NCI-H82 (cell line): ENCODE results near the gene DNPH1.

Experiments
- DNase-seq: peaks from one replicate; lab custom pipeline; 2025; lab: John Stamatoyannopoulos, UW

Gene DNPH1

DNA sequence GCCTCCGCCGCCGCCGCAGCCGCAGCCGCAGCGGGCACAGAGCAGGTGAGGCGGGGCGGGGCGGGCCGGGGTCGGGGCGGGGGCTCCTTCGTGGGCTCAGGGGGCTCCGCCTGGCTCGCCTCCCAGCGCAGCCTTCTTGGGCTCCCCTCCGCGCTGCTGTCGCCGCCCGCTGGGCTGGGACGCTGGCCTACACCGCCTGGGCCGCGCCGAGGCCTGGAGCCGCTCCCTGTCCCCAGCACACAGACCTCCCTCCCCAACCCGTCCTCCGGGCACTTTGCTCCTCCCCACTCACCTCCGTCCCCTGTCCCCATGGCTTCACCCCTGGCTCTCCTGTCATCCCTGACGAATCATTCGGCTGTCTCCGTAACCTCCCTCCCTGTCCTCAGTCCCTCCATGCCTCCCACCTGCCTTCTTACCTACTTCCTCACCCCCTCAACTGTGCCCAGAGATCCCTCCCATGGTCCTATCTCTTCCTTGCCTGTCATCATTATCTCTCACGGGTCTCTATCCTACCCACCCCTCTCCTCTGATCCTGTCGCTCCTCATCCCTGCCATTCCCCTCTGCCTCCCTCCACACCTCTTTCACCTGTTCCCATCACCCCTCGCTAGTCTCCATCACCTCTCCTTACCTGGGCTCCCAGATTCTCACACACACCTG, 14.5 kb upstream of the DNPH1 start:
- DNase-seq = no peak

DNA sequence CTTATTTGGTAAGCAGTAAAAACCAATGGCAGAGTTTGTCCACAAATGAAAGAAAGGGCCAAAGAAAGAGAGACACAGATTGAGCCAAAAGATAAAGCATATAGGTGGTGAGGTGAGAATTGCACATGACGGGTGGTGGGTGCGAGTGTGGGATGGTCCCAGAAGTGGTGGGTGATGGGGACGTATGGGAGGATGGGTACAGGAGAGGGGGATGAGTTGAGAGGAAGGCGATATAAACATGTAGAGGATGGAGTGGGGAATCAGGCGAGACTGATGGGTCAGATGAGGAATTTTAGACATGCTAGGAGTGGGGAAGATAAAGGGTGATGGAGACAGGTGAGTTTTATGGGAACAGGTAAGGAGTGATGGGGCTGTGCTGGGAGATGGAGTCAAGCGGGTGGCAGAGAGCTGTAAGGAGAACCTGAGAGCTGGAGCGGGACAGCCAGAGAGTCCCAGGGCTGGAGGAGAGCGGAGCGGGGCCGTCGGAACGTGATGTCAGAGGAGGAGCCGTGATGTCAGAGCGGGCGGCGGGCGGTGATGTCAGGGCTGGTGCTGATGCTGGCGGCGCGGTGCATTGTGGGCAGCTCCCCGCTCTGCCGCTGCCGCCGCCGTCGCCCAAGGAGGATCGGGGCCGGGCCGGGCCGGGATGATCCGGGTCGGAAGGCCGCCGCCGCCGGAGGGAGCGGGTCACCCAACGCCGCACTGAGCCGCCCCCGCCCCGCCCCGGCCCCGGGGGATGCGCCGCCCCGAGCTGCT, 13.8 kb upstream of the DNPH1 start, which contains the start of gene TTBK1:
TTBK1 (plus strand) TSS at position 574 of the 756 bp plus-strand sequence. CDS start 3,180 bp downstream, outside the sequence.
- peak; percentile 22 for DNase-seq

DNA sequence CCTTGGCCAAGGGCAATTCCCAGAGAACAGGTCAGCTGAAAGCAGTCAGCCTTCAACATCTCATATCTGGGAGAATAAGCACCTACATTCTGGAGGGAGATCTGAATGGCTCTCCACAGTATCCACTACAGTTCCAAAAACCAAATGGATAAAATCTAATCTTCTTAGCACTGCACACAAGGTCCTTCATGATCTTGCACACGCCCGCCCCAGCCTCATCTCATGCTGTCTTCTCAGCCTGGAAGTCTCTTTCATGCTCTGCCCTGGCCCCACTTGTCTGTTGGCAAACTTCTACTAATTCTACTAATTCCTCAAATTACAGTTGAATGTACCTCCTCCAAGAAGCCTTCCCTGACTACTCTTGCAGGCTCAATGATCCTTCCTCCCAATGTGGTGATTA, 12.2 kb upstream of the DNPH1 start:
- no peak for DNase-seq

DNA sequence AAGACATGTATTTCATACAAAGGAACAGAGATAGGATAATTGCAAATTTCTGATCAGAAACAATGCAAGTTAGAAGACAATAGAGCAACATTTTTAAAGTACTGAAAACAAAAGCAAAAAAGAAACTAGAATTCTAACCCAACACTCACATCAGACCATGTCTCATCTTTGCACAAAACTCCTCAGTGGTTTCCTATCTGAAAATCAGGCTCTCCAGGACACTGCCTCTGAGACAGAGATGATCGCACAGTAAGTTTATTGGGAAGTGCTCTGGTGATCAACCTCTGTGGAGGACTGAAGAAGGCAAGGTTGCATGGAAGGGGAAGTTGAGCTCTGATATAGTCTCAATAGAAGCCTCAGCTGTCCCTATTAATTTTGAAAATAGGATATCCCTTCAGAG, 11.7 kb upstream of the DNPH1 start:
- no peak for DNase-seq

DNA sequence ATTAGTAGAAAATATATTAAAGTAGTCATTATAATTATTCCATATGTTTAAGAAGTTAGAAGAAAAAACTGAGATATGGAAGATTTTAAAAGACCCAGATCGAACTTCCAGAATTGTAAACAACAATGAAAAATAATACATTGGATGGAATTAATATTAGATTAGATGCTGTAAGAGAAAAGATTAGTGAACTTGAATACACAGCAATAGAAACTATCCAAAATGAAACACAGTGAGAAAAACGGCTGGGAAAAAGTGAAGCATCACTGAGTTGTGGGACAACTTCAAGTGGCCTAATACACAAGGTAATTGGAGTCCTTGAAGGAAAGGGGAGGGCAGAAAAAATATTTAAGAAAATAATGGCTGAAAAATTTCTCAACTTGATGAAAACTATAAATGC, 9.8 kb upstream of the DNPH1 start:
- no peak for DNase-seq

DNA sequence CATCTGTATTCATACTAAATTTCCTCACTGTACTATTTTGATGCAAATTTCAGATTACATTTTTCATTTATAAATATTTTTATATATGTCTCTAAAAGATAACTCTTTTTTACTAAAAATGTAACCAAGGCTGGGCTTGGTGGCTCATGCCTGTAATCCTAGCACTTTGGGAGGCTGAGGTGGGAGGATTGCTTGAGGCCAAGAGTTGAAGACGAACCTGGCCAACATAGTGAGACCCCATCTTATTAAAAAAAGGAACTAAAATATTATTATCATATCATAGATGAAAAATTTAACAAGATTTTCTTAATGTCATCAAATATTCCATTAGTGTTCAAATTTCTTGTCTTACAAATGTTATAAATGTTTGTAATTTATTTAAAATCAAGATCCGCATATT, 6.6 kb upstream of the DNPH1 start:
- no peak for DNase-seq

DNA sequence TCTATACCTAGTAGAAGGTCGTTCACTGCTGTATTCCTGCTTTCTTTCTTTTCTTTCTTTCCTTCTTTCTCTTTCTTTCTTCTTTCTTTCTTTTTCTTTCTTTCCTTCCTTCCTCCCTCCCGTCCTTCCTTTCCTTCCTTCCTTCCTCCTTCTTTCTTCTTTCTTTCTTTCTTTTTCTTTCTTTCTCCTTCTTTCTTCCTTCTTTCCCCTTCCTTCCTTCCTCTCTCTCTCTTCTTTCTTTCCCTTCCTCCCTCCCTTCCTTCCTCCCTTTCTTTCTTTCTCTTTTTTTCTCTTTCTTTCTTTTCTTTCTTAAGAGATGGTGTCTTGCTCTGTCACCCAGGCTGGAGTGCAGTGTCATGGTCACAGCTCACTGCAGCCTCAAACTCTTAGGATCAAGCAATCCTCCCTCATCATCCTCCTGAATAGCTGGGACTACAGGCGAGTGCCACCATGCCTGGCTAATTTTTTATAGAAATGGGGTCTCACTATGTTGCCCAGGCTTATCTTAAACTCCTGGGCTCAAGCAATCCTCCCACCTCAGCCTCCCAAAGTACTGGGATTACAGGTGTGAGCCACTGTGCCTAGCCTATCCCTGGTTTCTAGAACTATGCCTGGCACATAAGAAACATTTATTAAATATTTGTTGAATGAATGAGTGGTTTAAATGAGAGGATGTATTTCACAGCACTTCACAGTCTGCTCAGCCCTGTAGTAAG, 2.6 kb upstream of the DNPH1 start:
- no peak for DNase-seq

DNA sequence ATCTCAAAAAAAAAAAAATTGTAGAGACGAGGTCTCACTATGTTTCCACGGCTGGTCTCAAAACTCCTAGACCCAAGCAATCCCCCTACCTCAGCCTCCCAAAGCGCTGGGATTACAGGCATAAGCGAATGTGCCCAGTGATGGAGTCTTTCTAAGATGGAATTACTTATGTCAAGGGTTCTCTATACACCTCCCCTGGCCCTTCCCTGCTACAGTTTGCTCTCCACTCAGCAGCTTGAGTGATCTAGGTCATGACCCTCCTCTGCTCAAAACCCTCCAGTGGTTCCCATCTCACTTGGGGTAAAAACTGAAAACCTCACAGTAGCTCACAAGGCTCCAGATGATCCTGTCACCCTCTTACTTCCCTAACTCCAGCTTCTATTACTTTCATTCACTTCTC, 1.8 kb upstream of the DNPH1 start:
- DNase-seq = no peak

DNA sequence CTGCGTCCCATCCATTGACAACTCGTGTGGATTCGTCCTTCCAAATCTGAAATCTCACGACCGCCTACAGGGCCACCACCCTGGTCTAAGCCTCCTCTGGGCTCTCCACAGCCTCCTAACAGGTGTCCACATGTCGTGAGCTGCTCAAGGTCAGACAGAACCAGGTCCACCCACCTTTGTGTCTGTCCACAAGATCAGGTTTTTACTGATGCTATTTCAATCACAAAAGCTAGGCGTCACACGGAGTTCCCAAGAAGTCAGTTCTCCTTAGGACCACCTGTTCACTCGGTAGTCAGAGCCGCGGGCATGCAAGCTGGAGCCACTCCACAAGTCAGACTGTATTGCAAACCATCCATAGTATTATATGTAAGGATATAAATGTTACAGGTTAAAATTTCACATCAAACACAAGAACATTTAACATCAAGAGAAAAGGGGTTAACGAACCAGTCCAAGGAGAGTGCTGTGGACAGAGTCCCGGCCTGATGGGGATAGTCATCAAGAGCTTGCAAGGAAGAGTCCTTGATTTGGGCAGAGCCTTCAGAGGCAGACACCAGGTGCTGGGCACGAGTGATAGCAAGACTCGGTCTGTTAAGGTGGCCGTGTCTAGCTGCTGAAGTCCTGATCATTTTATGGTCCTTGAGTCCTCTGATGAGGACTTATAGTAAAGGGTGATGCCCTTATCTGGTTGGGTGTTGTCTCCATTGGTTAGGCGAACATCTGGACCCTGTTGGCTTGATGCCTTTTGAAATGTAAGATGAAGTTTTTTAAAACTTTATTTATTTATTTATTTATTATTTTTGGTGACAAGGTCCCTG, 731 bp upstream of the DNPH1 start:
- DNase-seq = no peak

DNA sequence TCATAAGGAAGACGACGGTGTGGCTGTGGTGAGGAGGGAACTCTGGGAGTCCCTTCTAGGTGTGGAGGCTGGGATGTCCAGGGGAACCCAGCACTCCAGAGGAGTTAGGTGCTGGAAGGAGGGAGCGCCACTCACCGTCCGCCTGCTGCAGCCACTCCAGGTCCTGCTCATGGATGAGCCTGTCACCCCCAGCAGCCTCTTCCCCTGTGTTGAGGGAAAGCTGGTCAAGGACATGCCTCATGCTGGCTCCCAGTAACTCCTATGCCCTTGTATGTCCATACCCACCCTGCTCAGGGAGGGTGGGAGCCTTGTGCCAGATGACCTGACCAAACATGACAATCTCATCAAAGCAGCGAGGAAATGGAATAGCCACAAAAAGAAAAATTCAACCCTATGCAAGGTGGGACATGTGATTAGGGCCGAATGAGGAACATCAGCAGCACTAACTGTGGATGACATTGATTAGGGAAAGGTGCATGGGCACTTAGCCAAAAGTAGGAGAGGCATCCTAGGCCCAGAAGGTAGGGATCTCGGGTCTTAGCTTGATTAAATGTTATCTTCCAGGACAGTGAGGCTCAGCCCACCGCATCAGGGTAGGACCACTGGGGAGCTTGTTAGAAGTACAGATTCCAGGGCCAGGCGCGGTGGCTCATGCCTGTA, 3.0 kb downstream of the DNPH1 start:
- no peak for DNase-seq

DNA sequence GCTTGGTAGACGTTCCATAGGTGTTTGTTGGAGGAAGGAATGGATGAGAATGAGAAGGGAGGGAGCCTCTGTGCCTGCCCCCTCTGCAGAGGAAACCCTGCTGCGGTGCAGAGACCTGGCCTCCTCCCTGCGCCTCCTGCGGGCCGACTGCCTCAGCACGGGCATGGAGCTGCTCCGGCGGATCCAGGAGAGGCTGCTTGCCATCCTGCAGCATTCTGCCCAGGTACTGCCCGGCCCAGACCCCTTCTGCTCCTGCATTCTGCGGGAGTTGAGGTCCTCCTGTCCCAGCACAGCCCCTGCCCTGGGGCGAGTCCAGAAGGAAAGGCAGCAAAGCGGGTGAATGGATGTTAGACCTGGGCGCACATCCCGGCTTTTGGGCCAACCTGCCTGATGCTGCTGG, 6.1 kb downstream of the DNPH1 start:
- no peak for DNase-seq

DNA sequence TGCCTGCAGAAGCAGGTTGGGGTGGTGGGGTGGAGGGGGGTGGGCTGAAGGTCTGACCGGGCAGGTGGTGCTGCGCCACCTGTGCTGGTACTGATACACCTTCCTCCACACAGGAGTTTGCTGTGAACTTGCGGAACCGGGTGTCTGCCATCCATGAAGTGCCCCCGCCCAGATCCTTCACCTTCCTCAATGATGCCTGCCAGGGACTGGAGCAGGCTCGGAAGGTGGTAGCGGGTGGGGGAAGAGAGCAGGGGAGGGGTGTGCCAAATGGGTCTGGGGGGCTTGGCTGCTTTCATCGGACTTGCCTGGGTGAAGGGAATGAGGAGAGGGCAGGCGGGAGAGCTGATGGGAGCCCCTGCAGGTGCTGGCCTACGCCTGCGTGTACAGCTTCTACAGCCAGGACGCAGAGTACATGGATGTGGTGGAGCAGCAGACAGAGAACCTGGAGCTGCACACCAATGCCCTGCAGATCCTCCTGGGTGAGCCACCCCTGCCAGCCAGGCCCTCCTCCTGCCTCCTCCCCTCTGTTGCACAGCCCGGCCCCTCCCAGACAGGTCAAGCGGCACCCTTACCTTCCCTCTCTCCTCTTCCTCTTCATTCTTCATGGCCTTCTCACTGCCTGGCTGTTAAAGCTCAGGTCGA, 6.7 kb downstream of the DNPH1 start:
- no peak for DNase-seq

DNA sequence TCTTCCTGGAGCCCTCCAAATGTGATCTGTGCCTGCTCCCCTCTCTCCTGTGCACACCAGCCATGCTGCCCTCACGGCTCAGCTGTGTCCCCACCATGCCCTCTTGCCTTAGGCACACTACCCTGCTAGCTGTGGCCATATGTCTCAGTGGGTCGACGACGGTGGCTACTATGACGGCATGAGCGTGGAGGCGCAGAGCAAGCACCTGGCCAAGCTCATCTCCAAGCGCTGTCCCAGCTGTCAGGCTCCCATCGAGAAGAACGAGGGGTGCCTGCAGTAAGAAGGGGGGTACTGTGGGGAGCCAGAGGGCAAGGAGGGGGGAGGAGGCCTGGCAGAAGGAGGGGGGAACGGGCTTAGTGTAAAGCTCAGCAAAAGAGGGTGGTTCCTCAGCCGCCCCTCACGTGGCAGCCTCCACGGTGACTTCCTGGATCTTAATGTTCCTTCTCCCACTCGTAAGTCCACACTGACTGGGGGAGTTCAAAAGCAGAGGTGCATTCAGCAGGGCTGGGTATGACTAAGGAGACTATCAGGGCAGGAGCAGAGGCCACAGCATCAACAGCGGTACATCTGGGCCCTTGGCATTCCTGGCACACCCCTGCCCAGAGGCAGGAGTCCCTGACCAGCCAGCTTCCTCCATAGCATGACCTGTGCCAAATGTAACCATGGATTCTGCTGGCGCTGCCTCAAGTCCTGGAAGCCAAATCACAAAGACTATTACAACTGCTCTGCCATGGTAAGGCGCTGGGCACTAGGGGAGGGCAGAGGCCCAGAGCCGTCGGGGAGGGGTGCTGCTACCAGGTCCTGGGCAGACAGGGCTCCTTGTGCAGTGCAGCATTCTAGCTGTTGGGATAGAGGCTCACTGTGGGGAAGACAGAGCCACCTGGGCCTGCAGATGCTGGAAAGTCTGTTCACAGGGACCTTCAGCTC, 8.0 kb downstream of the DNPH1 start:
- no peak for DNase-seq

DNA sequence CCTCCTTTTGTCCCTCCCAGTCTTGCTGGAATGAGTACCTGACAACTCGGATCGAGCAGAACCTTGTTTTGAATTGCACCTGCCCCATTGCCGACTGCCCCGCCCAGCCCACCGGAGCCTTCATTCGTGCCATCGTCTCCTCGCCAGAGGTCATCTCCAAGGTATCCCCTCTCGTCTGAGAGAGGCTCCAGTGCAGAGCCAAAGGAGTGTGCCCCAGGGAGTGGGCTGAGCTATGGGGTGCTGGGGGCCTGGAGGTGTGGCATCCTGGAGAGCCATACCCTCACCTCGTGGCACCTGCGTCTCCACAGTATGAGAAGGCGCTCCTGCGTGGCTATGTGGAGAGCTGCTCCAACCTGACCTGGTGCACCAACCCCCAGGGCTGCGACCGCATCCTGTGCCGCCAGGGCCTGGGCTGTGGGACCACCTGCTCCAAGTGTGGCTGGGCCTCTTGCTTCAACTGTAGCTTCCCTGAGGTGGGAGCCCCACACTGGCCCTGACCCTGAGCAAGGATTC, 8.8 kb downstream of the DNPH1 start:
- no peak for DNase-seq

DNA sequence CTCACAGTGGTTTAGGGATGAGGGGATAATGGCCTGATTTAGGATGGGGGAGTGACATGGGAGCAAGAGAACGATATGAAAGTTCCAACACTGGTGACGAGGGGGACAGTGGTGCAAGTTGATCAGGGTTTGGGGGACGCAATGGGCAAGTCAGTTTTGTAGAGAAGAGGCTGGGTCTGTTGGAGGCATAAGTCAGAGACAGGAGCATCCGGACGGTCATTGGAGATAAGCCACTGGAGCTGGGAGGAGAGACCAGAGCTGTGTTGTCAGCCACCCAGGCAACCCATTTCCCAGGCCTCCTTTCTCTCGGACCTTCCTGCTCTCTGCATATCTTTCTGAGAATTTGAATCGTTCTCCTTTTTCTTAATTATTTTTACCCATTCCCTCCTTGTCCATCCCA, 9.5 kb downstream of the DNPH1 start:
- DNase-seq = no peak

DNA sequence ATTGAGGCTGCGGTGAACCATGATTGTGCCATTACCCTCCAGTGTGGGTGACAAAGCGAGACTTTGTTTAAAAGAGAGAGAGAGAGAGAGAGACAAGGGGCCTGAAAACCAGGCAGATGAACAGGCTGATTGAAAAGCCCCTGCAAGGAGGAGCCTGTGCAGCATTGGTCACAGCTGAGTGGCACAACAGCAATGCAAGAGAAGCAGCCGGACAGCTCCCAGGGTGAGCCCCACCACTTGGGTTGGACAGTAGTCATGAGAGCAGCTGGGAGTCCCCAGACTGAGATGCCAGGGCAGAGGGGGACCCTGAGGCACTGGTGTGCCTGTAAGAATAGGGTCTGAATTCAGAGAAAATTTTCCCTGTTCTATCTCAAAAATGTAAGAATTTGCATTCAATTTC, 10.2 kb downstream of the DNPH1 start:
- DNase-seq = no peak

DNA sequence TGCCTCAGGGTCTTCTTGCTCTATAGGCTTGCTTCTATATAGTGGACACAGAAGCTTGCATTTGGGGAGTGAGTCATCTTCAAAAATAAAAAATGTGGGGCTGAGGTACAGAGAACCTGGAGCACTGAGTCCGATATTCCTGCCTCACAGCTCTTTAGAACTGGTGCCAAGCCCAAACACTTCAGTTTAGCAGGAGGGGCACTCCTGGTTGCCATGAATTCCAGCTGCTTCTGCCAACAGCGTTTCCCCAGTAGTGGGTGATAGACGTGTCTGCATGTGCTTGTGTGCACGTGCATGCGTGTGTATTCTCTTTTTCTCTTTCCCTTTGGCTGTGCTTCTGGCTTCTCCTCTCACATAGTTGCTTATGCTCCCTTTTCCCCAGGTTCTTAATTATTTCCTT, 11.9 kb downstream of the DNPH1 start:
- no peak for DNase-seq

DNA sequence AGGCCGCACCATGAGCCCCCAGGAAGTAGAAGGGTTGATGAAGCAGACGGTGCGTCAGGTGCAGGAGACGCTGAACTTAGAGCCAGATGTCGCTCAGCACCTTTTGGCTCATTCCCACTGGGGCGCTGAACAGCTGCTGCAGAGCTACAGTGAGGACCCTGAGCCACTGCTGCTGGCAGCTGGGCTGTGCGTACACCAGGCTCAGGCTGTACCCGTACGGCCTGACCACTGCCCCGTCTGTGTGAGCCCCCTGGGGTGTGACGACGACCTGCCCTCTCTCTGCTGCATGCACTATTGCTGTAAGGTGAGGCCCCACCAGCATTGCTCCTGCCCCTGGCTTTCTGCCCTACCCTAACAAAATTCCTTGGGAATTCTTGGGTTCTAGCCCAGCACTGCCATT, 13.1 kb downstream of the DNPH1 start:
- peak; percentile 29 for DNase-seq

DNA sequence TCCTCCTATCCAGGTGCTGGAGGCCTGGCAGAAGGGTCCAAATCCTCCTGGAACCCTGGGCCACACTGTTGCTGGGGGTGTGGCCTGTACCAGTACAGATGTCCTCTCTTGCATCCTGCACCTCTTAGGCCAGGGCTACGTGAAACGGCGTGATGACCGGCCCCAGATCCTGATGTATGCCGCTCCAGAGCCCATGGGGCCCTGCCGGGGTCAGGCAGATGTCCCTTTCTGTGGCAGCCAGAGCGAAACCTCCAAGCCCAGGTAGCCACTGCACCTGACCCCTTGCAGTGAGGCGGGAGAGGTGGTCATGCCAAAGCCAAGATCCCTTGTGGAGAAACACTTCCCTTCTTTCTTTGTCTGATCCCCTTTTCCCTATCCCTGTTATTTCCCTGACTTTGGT, 14.2 kb downstream of the DNPH1 start:
- DNase-seq = no peak

DNA sequence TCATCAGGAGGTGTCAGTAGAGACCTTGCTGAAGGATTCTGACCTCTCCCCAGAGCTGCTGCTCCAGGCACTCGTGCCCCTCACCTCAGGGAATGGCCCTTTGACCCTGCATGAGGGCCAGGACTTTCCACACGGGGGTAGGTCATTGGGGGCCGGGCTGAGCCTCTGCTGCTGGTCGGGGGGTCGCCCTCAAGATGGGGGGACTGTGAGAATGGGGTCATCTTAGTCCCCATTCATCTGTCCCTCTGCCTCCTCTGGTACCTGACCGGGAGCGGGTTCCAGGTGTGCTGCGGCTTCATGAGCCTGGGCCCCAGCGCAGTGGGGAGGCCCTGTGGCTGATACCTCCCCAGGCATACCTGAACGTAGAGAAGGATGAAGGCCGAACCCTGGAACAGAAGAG, 15.8 kb downstream of the DNPH1 start:
- no peak for DNase-seq
